H9 (cell line): ENCODE results near the gene SSBP2. TPM values are rescaled to one million over a fixed set of nuclear protein-coding genes. Genes with fewer than 3 reads are reported as not detected.

Source experiments
- DNase-seq: peaks from one replicate; pipeline ENCODE4 v3.0.0-alpha.2; 2017
- H2AFZ ChIP-seq: one replicate; pipeline ENCODE4 v1.6.1; 2013; ENCODE audit warnings: mild to moderate bottlenecking, low read length, control low read depth, moderate library complexity
- H2AK5ac ChIP-seq: 2 replicates; pipeline ENCODE4 v1.6.1; 2013; ENCODE audit warnings: low read length, control low read depth, mixed read lengths; ENCODE audit not compliant: insufficient read length
- H2BK120ac ChIP-seq: one replicate; pipeline ENCODE4 v1.6.1; 2013; ENCODE audit warnings: low read depth, mild to moderate bottlenecking, low read length, control low read depth, inconsistent platforms; ENCODE audit not compliant: poor library complexity, severe bottlenecking
- H2BK12ac ChIP-seq: 2 replicates; pipeline ENCODE4 v1.6.1; 2013; ENCODE audit warnings: low read length, control low read depth, mixed read lengths, low read depth; ENCODE audit not compliant: insufficient read length
- H2BK15ac ChIP-seq: 2 replicates; pipeline ENCODE4 v1.6.1; 2013; ENCODE audit warnings: low read depth, low read length, control low read depth
- H2BK20ac ChIP-seq: one replicate; pipeline ENCODE4 v1.6.1; 2013; ENCODE audit warnings: low read depth, mild to moderate bottlenecking, low read length, control low read depth, inconsistent platforms; ENCODE audit not compliant: poor library complexity, severe bottlenecking
- H2BK5ac ChIP-seq: 2 replicates; pipeline ENCODE4 v1.6.1; 2013; ENCODE audit warnings: low read length, control low read depth, mixed read lengths; ENCODE audit not compliant: insufficient read length
- H3K14ac ChIP-seq: 2 replicates; pipeline ENCODE4 v1.6.1; 2013; ENCODE audit warnings: low read length, control low read depth; ENCODE audit not compliant: insufficient read depth
- H3K18ac ChIP-seq: 2 replicates; pipeline ENCODE4 v1.6.1; 2013; ENCODE audit warnings: low read depth, mild to moderate bottlenecking, mixed read lengths, low read length, control low read depth; ENCODE audit not compliant: insufficient read length
- H3K23ac ChIP-seq: 2 replicates; pipeline ENCODE4 v1.6.1; 2013; ENCODE audit warnings: low read length, control low read depth, mixed read lengths, low read depth; ENCODE audit not compliant: insufficient read length
- H3K23me2 ChIP-seq: 2 replicates; pipeline ENCODE4 v1.6.1; 2013; ENCODE audit warnings: low read depth, mild to moderate bottlenecking, mixed read lengths, low read length, control low read depth; ENCODE audit not compliant: insufficient read length, poor library complexity, severe bottlenecking
- H3K27ac ChIP-seq: 2 replicates; pipeline ENCODE4 v1.5.1; 2013; ENCODE audit warnings: low read length, control low read depth, mixed read lengths, low read depth; ENCODE audit not compliant: insufficient read length
- H3K27me3 ChIP-seq: 2 replicates; pipeline ENCODE4 v1.6.1; 2013; ENCODE audit warnings: low read length, control low read depth, inconsistent platforms; ENCODE audit not compliant: insufficient read depth
- H3K4ac ChIP-seq: 2 replicates; pipeline ENCODE4 v1.6.1; 2013; ENCODE audit warnings: low read depth, mild to moderate bottlenecking, control low read depth, inconsistent platforms, low read length, moderate library complexity
- H3K4me1 ChIP-seq: 2 replicates; pipeline ENCODE4 v1.6.1; 2013; ENCODE audit warnings: low read length, control low read depth, inconsistent platforms; ENCODE audit not compliant: insufficient read depth
- H3K4me2 ChIP-seq: 2 replicates; pipeline ENCODE4 v1.6.1; 2013; ENCODE audit warnings: low read length, control low read depth, mixed read lengths; ENCODE audit not compliant: insufficient read length, insufficient read depth
- H3K56ac ChIP-seq: 2 replicates; pipeline ENCODE4 v1.6.1; 2013; ENCODE audit warnings: low read depth, mild to moderate bottlenecking, mixed read lengths, low read length, control low read depth; ENCODE audit not compliant: insufficient read length
- H3K79me1 ChIP-seq: 2 replicates; pipeline ENCODE4 v1.6.1; 2013; ENCODE audit warnings: low read depth, mild to moderate bottlenecking, moderate library complexity, low read length, control low read depth, inconsistent platforms; ENCODE audit not compliant: insufficient read depth, poor library complexity, severe bottlenecking
- H3K79me2 ChIP-seq: 2 replicates; pipeline ENCODE4 v1.6.1; 2013; ENCODE audit warnings: low read length, control low read depth, inconsistent platforms; ENCODE audit not compliant: insufficient read depth
- H3K9ac ChIP-seq: 2 replicates; pipeline ENCODE4 v1.6.1; 2013; ENCODE audit warnings: low read length, control low read depth, mixed read lengths; ENCODE audit not compliant: insufficient read length; ENCODE audit errors: extremely low read depth
- H3K9me3 ChIP-seq: one replicate; pipeline ENCODE4 v1.6.1; 2013; ENCODE audit warnings: low read depth, low read length, inconsistent platforms; ENCODE audit not compliant: control insufficient read depth
- H3T11ph ChIP-seq: one replicate; pipeline ENCODE4 v1.6.1; 2013; ENCODE audit warnings: mild to moderate bottlenecking, low read length, control low read depth, inconsistent platforms
- H4K20me1 ChIP-seq: one replicate; pipeline ENCODE4 v1.6.1; 2013; ENCODE audit not compliant: control insufficient read depth, insufficient read length, insufficient read depth
- H4K5ac ChIP-seq: 2 replicates; pipeline ENCODE4 v1.6.1; 2013; ENCODE audit warnings: low read depth, mild to moderate bottlenecking, mixed read lengths, low read length, control low read depth; ENCODE audit not compliant: insufficient read length
- H4K8ac ChIP-seq: replicated peaks from 2 replicates; pipeline ENCODE4 v1.6.1; 2013; ENCODE audit warnings: low read length, control low read depth, mixed read lengths, low read depth; ENCODE audit not compliant: insufficient read length
- H4K91ac ChIP-seq: 2 replicates; pipeline ENCODE4 v1.6.1; 2013; ENCODE audit warnings: low read depth, mild to moderate bottlenecking, moderate library complexity, mixed read lengths, low read length, control low read depth; ENCODE audit not compliant: insufficient read length
- H3K27ac Mint-ChIP-seq, 3 experiments: 2 replicates in 2 of 3; 3 replicates in 1 of 3; pipeline ENCODE4 v1.8.0; 2020 to 2021; ENCODE audit warnings: mixed read lengths in 3 of 3, mild to moderate bottlenecking in 1 of 3, moderate library complexity in 1 of 3
- H3K27me3 Mint-ChIP-seq: 2 replicates; pipeline ENCODE4 v1.8.0; 2021; ENCODE audit warnings: low read depth, mild to moderate bottlenecking, moderate library complexity, mixed read lengths
- H3K36me3 Mint-ChIP-seq, 3 experiments: 2 replicates in 2 of 3; 3 replicates in 1 of 3; pipeline ENCODE4 v1.8.0; 2020 to 2021; ENCODE audit warnings: low read depth in 3 of 3, mixed read lengths in 3 of 3; ENCODE audit not compliant: insufficient read depth in 1 of 3
- H3K4me1 Mint-ChIP-seq, 2 experiments: 2 replicates each; pipeline ENCODE4 v1.8.0; 2020; ENCODE audit warnings: mixed read lengths in 2 of 2
- H3K4me3 Mint-ChIP-seq, 2 experiments: 2 replicates in 1 of 2; 3 replicates in 1 of 2; pipeline ENCODE4 v1.8.0; 2020 to 2021; ENCODE audit warnings: mild to moderate bottlenecking in 2 of 2, mixed read lengths in 2 of 2, moderate library complexity in 1 of 2
- H3K9me3 Mint-ChIP-seq, 2 experiments: 2 replicates in 1 of 2; 3 replicates in 1 of 2; pipeline ENCODE4 v1.8.0; 2020; ENCODE audit warnings: mild to moderate bottlenecking in 2 of 2, mixed read lengths in 2 of 2, moderate library complexity in 1 of 2
- CTCF ChIP-seq: fragments of 200-600 bp; sonication (generic); conservative IDR thresholded peaks from 3 replicates; pipeline ENCODE4 v1.8.0; 2021; ENCODE audit warnings: antibody characterized with exemption, mild to moderate bottlenecking
- WGBS: extraction: QIAGEN DNeasy Blood & Tissue Kit; methylation state at CpG from one replicate; pipeline ENCODE4 v1.1.7; 2013; ENCODE audit warnings: missing lambda C conversion rate, low lambda C conversion rate, mixed read lengths; ENCODE audit not compliant: insufficient read length; ENCODE audit errors: extremely low coverage; 5-methylcytosine and 5-hydroxymethylcytosine counted together
- total RNA-seq: library from RNA; stranded (reverse); gene quantifications from 2 replicates; pipeline ENCODE4 v1.2.1, GENCODE V29; 2021

Gene SSBP2
- total RNA-seq, 1 experiment from 2014 or later: 35.6 TPM

- H2AFZ ChIP-seq: peak overlapping the region; percentile 63
- H3K56ac ChIP-seq: no peak overlapping the region
- no peak overlapping the region for H2AK5ac ChIP-seq
- no peak overlapping the region for H2BK5ac ChIP-seq
- H3K4me1 ChIP-seq: no peaks in the 10 kb centered on the region
- H3K27ac ChIP-seq: no peak overlapping the region
- no peak overlapping the region for H4K5ac ChIP-seq
- no peak overlapping the region for H4K8ac ChIP-seq
- no peak overlapping the region for H4K91ac ChIP-seq
- DNase-seq: no peak
- no peaks in the 10 kb centered on the region for H4K20me1 ChIP-seq
- no peak overlapping the region for H3K9ac ChIP-seq
- H3K4me2 ChIP-seq: no peak overlapping the region
- no peak overlapping the region for H2BK12ac ChIP-seq
- no peaks in the 10 kb centered on the region for H3K79me2 ChIP-seq
- H3K23ac ChIP-seq: no peak overlapping the region
- H3K4me1 Mint-ChIP-seq: peaks cover 3 to 7% of the 10 kb centered on the region in 2 experiments; a peak in 3 of 4 replicates
- H3K9me3 ChIP-seq: no peaks in the 10 kb centered on the region
- no peak overlapping the region; a peak in 1 of 7 replicates for H3K27ac Mint-ChIP-seq
- no peaks in the 10 kb centered on the region for H3K79me1 ChIP-seq
- no peak overlapping the region for H3K4me3 Mint-ChIP-seq
- no CpG with 5 or more reads among the region's 4 CpGs for WGBS
- no peak overlapping the region for H3K18ac ChIP-seq
- peaks cover 3 to 9% (median 5%) of the 10 kb centered on the region in 3 experiments; a peak in 6 of 7 replicates for H3K36me3 Mint-ChIP-seq
- no peak overlapping the region for H2BK15ac ChIP-seq
- peaks cover 7 to 12% of the 10 kb centered on the region in 2 experiments; a peak in 4 of 5 replicates for H3K9me3 Mint-ChIP-seq
- H2BK20ac ChIP-seq: no peak overlapping the region
- H3K27me3 ChIP-seq: no peaks in the 10 kb centered on the region
- H3K4ac ChIP-seq: no peak overlapping the region
- no peak overlapping the region for H2BK120ac ChIP-seq
- TF ChIP-seq CTCF: no peak
- no peaks in the 10 kb centered on the region for H3K27me3 Mint-ChIP-seq
- H3T11ph ChIP-seq: no peak overlapping the region
- H3K14ac ChIP-seq: no peak overlapping the region
- H3K23me2 ChIP-seq: no peaks in the 10 kb centered on the region
These were observed 25.4 kb upstream of the SSBP2 start for GRCh38 chr5:81776258-81776657.
